ENCODE measurements around the gene GCG. TPM values are rescaled to one million over a fixed set of nuclear protein-coding genes. Genes with fewer than 3 reads are reported as not detected.

The GCG gene
- total and polyA plus RNA-seq, 2 of the 8 experiments (the other 6 are each of a cell fraction or from before 2014, with no cell fraction given) = not detected

- H3K9me3 ChIP-seq (ENCODE audit: insufficient read depth in 2 of 2, low read depth in 1 of 2, low read length in 1 of 2) = no peaks in the 10 kb centered on the region
- 87% methylated on average over 2 of the region's 2 CpGs; no CpG with 5 or more reads in 1 of the 2 experiments for WGBS, 2 experiments (ENCODE audit: extremely low coverage in 1 of 2, insufficient coverage in 1 of 2, insufficient read length in 1 of 2, insufficient replicate concordance in 2 of 2, low coverage in 1 of 2, low lambda C conversion rate in 2 of 2, missing lambda C conversion rate in 1 of 2)
- no peaks in the 10 kb centered on the region for H3K79me1 ChIP-seq (ENCODE audit: low read depth, low read length)
- no peak overlapping the region for H2BK12ac ChIP-seq (ENCODE audit: low read depth, low read length)
- H2AK5ac ChIP-seq (ENCODE audit: low read depth, low read length) = no peak overlapping the region
- no peak overlapping the region for H3K23ac ChIP-seq (ENCODE audit: insufficient read length)
- H3K79me2 ChIP-seq (ENCODE audit: control insufficient read depth in 1 of 2, insufficient read depth in 2 of 2, low read length in 2 of 2) = no peaks in the 10 kb centered on the region
- no peak overlapping the region for H3K4me3 ChIP-seq (ENCODE audit: extremely low read depth in 1 of 4, insufficient read depth in 2 of 4, low read depth in 3 of 4, low read length in 4 of 4)
- H3K4me2 ChIP-seq (ENCODE audit: insufficient read depth in 1 of 2, low read depth in 2 of 2, low read length in 2 of 2) = no peak overlapping the region
- H3K9ac ChIP-seq (replicated peaks in 1 of 4; ENCODE audit: extremely low read depth in 1 of 4, low read depth in 3 of 4, low read length in 3 of 4) = no peak overlapping the region
- H4K8ac ChIP-seq (ENCODE audit: extremely low read depth, insufficient read depth, low read length) = no peak overlapping the region
- H2BK120ac ChIP-seq (replicated peaks; ENCODE audit: low read depth, low read length) = no peak overlapping the region
- H3K23me2 ChIP-seq (ENCODE audit: low read depth, low read length) = no peaks in the 10 kb centered on the region
- no peaks in the 10 kb centered on the region for H3K36me3 ChIP-seq (ENCODE audit: control insufficient read depth in 2 of 4, insufficient read depth in 4 of 4, low read length in 3 of 4)
- H3K27me3 ChIP-seq (replicated peaks in 1 of 4; ENCODE audit: control insufficient read depth in 3 of 4, extremely low read depth in 1 of 4, insufficient read depth in 3 of 4, low read length in 3 of 4) = no peaks in the 10 kb centered on the region
- no peak overlapping the region for H2AFZ ChIP-seq (ENCODE audit: low read length)
- no peak overlapping the region for H3K4ac ChIP-seq (replicated peaks; ENCODE audit: insufficient read length, low read depth, low read length)
- CTCF ChIA-PET (ENCODE audit: partially characterized antibody) = interaction anchor here (1.0 to 3.3 kb wide), 3 partner anchors 9 to 134 kb away, joined by 4 to 16 read pairs (median 8); no protein-coding TSS in a partner anchor
- no peak overlapping the region for H4K91ac ChIP-seq (replicated peaks; ENCODE audit: insufficient read length, low read length)
- H4K20me1 ChIP-seq (replicated peaks in 1 of 2; ENCODE audit: control insufficient read depth in 1 of 2, insufficient read depth in 2 of 2, low read length in 2 of 2) = no peaks in the 10 kb centered on the region
- H3K27ac ChIP-seq (ENCODE audit: low read depth, low read length) = no peak overlapping the region
- DNase-seq (ENCODE audit: low read depth in 1 of 2, low spot score in 2 of 2) (no peak), FAIRE-seq (no peak)
- TF ChIP-seq CHD2 (IDR thresholded peaks at IDR 0.05; ENCODE audit: low read length) (no peak), SP2 (IDR thresholded peaks at IDR 0.05; ENCODE audit: low read length) (no peak), CBX8 (IDR thresholded peaks at IDR 0.05; ENCODE audit: borderline replicate concordance, low read depth, low read length) (no peak), SP1 (IDR thresholded peaks at IDR 0.05; ENCODE audit: low read depth, low read length) (no peak), EP300 (IDR thresholded peaks at IDR 0.05; ENCODE audit: borderline replicate concordance in 1 of 2, low read depth in 2 of 2, low read length in 2 of 2) (no peak), RNF2 (IDR thresholded peaks at IDR 0.05; ENCODE audit: borderline replicate concordance, low read depth, low read length, missing control alignments, poor library complexity, severe bottlenecking) (no peak), GTF2F1 (IDR thresholded peaks at IDR 0.05; ENCODE audit: borderline replicate concordance, low read depth, low read length) (no peak), TCF12 (IDR thresholded peaks at IDR 0.05; ENCODE audit: low read depth, low read length) (no peak), E2F6 (IDR thresholded peaks at IDR 0.05) (no peak)
- TF ChIP-seq, protein P1, sequence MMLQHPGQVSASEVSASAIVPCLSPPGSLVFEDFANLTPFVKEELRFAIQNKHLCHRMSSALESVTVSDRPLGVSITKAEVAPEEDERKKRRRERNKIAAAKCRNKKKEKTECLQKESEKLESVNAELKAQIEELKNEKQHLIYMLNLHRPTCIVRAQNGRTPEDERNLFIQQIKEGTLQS (IDR thresholded peaks at IDR 0.05; ENCODE audit: insufficient read depth, low read depth, low read length) = no peak
- POLR2A ChIA-PET (ENCODE audit: partially characterized antibody) = no interaction called here
- no peaks in the 10 kb centered on the region for H3K4me1 ChIP-seq (replicated peaks in 1 of 4; ENCODE audit: control insufficient read depth in 3 of 4, insufficient read depth in 4 of 4, low read length in 3 of 4)
- H2BK15ac ChIP-seq (ENCODE audit: low read length) = no peak overlapping the region
- H2BK5ac ChIP-seq (ENCODE audit: low read depth, low read length) = no peak overlapping the region
- no peak overlapping the region for H3K56ac ChIP-seq (replicated peaks; ENCODE audit: insufficient read length, low read depth, low read length)
- H3K18ac ChIP-seq (ENCODE audit: extremely low read depth, low read length) = no peak overlapping the region
- no peak overlapping the region for H3K14ac ChIP-seq (ENCODE audit: insufficient read length)
- H2BK20ac ChIP-seq (ENCODE audit: low read length) = no peak overlapping the region
- no peak overlapping the region for H4K5ac ChIP-seq (ENCODE audit: insufficient read length, low read depth, low read length)
These were observed 12.8 kb upstream of the GCG start for GRCh38 chr2:162164802-162165201.

Measured in H1 (cell line).